Measurements from ENCODE around the gene NRIP3.

NRIP3 gene

DNA sequence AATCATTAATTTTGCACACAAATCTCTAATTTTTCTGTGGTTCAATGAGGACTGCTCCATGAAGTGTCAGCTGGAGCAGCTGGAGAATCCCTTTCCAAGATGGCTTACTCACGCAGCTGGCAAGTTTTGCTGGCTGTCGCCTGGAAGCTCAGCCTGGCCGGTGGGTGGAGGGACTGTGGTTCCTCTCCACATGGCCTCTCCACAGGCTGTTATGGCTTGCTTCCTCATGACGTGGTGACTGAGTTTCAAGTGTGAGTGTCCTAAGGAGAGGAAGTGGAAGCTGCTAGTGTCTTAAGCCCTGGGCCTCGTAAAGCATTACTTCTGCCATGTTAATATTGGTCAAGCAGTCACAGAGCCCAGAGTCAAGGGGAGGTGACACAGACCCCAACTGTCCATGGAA lies 14.0 kb upstream of the NRIP3 start:
- peak; percentile 83 to 89 for DNase-seq (ENCODE audit: low read depth in 1 of 2, low spot score in 1 of 2)
- Histone ChIP-seq H3K27ac (replicated peaks) (peak overlapping the region; percentile 31), H3K27me3 (ENCODE audit: insufficient read depth, poor library complexity, severe bottlenecking) (no peaks in the 10 kb centered on the region), H3K4me3 (replicated peaks; ENCODE audit: insufficient read depth, low read length) (no peak overlapping the region)
- TF ChIP-seq, protein P1, sequence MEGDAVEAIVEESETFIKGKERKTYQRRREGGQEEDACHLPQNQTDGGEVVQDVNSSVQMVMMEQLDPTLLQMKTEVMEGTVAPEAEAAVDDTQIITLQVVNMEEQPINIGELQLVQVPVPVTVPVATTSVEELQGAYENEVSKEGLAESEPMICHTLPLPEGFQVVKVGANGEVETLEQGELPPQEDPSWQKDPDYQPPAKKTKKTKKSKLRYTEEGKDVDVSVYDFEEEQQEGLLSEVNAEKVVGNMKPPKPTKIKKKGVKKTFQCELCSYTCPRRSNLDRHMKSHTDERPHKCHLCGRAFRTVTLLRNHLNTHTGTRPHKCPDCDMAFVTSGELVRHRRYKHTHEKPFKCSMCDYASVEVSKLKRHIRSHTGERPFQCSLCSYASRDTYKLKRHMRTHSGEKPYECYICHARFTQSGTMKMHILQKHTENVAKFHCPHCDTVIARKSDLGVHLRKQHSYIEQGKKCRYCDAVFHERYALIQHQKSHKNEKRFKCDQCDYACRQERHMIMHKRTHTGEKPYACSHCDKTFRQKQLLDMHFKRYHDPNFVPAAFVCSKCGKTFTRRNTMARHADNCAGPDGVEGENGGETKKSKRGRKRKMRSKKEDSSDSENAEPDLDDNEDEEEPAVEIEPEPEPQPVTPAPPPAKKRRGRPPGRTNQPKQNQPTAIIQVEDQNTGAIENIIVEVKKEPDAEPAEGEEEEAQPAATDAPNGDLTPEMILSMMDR (IDR thresholded peaks at IDR 0.05; ENCODE audit: insufficient read depth, low read length): no peak
- peak; percentile 62; the same call in 1 of the 2 replicates for TF ChIP-seq POLR2AphosphoS5 (IDR thresholded peaks at IDR 0.05; ENCODE audit: low read depth)
- TF ChIP-seq SPI1 (IDR thresholded peaks at IDR 0.05; ENCODE audit: borderline replicate concordance, low read depth): peak; percentile 91

DNA sequence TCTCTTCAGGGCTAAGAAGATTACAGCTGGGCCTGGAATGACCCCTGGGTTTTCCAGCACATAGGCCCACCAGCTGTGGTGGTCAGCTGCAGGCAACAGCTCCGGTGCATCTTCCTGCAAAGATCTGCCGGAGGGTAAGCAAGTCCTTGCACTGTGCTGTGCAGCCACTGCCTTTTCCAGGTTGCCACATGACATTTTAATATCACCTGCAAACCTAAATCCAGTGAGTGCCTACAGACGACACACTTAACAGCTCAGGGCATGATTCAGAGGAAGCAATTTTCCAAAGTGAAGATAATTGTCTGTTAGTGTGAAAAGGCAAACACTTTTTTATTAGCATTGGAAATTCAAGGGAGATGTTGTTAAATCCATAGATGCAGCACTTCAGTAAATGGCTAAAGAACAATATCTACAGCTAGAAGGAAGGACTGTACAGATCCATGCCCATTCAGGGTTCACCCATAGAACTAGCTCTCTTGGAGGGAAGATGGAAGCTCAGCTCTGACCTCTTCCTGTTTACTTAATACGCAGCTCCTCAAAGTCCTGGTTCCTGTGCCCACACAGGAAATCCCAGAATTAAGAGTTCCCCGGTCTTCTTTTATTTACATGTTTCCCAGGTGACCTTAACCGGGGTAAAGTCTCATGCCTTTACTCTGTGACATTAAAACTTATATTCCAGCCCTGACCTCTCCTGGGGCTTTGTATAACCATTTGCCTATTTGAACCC lies 13.3 kb upstream of the NRIP3 start:
- H3K4me3 ChIP-seq (replicated peaks; ENCODE audit: insufficient read depth, low read length): no peak overlapping the region
- TF ChIP-seq, protein P1 (IDR thresholded peaks at IDR 0.05; ENCODE audit: insufficient read depth, low read length): no peak
- 0 out of 2 replicates have a peak, but pooled peaks have one; percentile 13 for TF ChIP-seq GABPA (IDR thresholded peaks at IDR 0.05; ENCODE audit: low read depth)
- TF ChIP-seq, protein P2, sequence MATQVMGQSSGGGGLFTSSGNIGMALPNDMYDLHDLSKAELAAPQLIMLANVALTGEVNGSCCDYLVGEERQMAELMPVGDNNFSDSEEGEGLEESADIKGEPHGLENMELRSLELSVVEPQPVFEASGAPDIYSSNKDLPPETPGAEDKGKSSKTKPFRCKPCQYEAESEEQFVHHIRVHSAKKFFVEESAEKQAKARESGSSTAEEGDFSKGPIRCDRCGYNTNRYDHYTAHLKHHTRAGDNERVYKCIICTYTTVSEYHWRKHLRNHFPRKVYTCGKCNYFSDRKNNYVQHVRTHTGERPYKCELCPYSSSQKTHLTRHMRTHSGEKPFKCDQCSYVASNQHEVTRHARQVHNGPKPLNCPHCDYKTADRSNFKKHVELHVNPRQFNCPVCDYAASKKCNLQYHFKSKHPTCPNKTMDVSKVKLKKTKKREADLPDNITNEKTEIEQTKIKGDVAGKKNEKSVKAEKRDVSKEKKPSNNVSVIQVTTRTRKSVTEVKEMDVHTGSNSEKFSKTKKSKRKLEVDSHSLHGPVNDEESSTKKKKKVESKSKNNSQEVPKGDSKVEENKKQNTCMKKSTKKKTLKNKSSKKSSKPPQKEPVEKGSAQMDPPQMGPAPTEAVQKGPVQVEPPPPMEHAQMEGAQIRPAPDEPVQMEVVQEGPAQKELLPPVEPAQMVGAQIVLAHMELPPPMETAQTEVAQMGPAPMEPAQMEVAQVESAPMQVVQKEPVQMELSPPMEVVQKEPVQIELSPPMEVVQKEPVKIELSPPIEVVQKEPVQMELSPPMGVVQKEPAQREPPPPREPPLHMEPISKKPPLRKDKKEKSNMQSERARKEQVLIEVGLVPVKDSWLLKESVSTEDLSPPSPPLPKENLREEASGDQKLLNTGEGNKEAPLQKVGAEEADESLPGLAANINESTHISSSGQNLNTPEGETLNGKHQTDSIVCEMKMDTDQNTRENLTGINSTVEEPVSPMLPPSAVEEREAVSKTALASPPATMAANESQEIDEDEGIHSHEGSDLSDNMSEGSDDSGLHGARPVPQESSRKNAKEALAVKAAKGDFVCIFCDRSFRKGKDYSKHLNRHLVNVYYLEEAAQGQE (IDR thresholded peaks at IDR 0.05; ENCODE audit: insufficient replicate concordance, low read depth): no peak
- no peak for DNase-seq (ENCODE audit: low read depth in 1 of 2, low spot score in 1 of 2)
- H3K27me3 ChIP-seq (ENCODE audit: insufficient read depth, poor library complexity, severe bottlenecking): no peaks in the 10 kb centered on the region
- H3K27ac ChIP-seq (replicated peaks): peak overlapping the region; percentile 31

DNA sequence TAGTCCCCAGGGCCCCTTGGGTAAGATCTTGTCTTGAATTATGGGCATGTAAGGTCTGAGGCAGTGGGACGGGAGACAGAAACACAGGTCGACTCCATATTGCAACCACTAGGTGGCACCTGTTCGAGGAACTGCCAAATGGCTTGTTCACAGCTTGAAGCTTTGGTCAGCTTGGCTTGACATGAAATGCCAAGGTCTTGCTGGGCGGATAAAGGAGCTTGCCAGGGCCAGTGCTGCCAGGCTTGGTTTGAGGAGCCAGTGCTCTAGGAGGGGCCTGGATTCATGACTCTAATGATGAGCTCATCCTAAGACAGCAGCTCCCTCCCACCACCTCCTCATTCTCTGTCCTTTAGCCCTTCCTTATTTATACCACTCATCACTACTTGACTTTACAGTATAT lies 11.9 kb upstream of the NRIP3 start:
- Histone ChIP-seq H3K27me3 (ENCODE audit: insufficient read depth, poor library complexity, severe bottlenecking) (no peaks in the 10 kb centered on the region), H3K4me3 (replicated peaks; ENCODE audit: insufficient read depth, low read length) (no peak overlapping the region), H3K27ac (replicated peaks) (no peak overlapping the region)
- DNase-seq (ENCODE audit: low read depth in 1 of 2, low spot score in 1 of 2): peak; percentile 55 to 74
- TF ChIP-seq GABPA (IDR thresholded peaks at IDR 0.05; ENCODE audit: low read depth) (no peak), SPI1 (IDR thresholded peaks at IDR 0.05; ENCODE audit: borderline replicate concordance, low read depth) (0 out of 2 replicates have a peak, but pooled peaks have one; percentile 10), POLR2AphosphoS5 (IDR thresholded peaks at IDR 0.05; ENCODE audit: low read depth) (no peak)
- TF ChIP-seq, protein P2 (IDR thresholded peaks at IDR 0.05; ENCODE audit: insufficient replicate concordance, low read depth): no peak
- TF ChIP-seq, protein P1 (IDR thresholded peaks at IDR 0.05; ENCODE audit: insufficient read depth, low read length): peak; percentile 80

DNA sequence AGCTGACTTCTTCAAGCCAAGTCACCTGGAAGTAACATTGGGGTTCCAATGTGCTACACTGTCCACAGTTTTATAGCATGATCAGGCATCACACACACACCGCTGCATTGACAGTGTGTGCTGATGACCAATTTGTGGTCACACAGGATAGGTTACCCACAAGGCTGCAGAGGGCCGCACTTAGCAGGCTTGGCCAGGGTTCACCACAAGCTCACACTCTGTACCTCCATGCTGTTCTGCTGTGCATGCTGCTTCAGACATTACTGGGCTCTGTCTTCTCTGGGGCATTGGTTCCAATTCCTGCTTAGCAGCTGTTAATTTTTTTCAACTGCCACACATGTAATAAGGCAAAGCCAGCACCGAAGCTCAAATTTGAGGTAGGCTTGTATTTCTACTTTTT lies 11.0 kb upstream of the NRIP3 start:
- H3K4me3 ChIP-seq (replicated peaks; ENCODE audit: insufficient read depth, low read length): no peak overlapping the region
- H3K27ac ChIP-seq (replicated peaks): no peak overlapping the region
- TF ChIP-seq, protein P2 (IDR thresholded peaks at IDR 0.05; ENCODE audit: insufficient replicate concordance, low read depth): no peak
- TF ChIP-seq, protein P1 (IDR thresholded peaks at IDR 0.05; ENCODE audit: insufficient read depth, low read length): no peak
- TF ChIP-seq SPI1 (IDR thresholded peaks at IDR 0.05; ENCODE audit: borderline replicate concordance, low read depth) (no peak), POLR2AphosphoS5 (IDR thresholded peaks at IDR 0.05; ENCODE audit: low read depth) (no peak), GABPA (IDR thresholded peaks at IDR 0.05; ENCODE audit: low read depth) (no peak)
- DNase-seq (ENCODE audit: low read depth in 1 of 2, low spot score in 1 of 2): no peak
- H3K27me3 ChIP-seq (ENCODE audit: insufficient read depth, poor library complexity, severe bottlenecking): no peaks in the 10 kb centered on the region
